HepG2 (cell line): ENCODE results near the gene PRSS1. TPM values are rescaled to one million over a fixed set of nuclear protein-coding genes. Genes with fewer than 3 reads are reported as not detected.

Experiments used
- ATAC-seq: fragments of 200-7000 bp; cut with Tn5 transposase; 3 replicates; pipeline ENCODE4 v1.9.1; 2020; ENCODE audit warnings: mild to moderate bottlenecking, moderate library complexity
- BruUV-seq: library from RNA; stranded (reverse); fragments of 400-500 nt; replicated peaks from 2 replicates; lab custom pipeline; 2021; lab: Mats Ljungman, UMichigan
- CTCF ChIA-PET: fragments of 300-600 bp; formaldehyde crosslinking; extraction: SDS; loops from one replicate; lab custom pipeline; 2021; ENCODE audit warnings: low total read pairs, inconsistent platforms, low intra/inter-chr PET ratio; lab: Yijun Ruan, JAX
- POLR2A ChIA-PET: fragments of 350-600 bp; sonication (Branson Sonifier 250); formaldehyde crosslinking; loops from one replicate; lab custom pipeline; 2020; ENCODE audit warnings: antibody characterized with exemption, inconsistent platforms; lab: Yijun Ruan, JAX
- DNase-seq: peaks from one replicate; pipeline ENCODE4 v3.0.0-alpha.2; 2015; ENCODE audit warnings: low spot score
- FAIRE-seq: peaks from 3 replicates; lab custom pipeline; 2011; peaks lifted over from hg19 to GRCh38; lab: Jason Lieb, UNC
- H2AFZ ChIP-seq: one replicate; pipeline ENCODE4 v1.6.1; 2011; ENCODE audit warnings: low read length, inconsistent platforms
- H3K27ac ChIP-seq: fragments of 300-600 bp; 3 replicates; pipeline ENCODE4 v1.8.0; 2011; ENCODE audit warnings: mixed run types, mild to moderate bottlenecking, mixed read lengths, low read length, inconsistent platforms; ENCODE audit not compliant: insufficient read depth; ENCODE audit errors: extremely low read length
- H3K27me3 ChIP-seq, 2 experiments: fragments of 200-600 bp in 1 of 2; 2 replicates in 1 of 2; 3 replicates in 1 of 2; pipeline versions ENCODE4 v1.6.0 to v1.8.0; 2011; ENCODE audit warnings: low read length in 2 of 2, mild to moderate bottlenecking in 2 of 2, moderate library complexity in 2 of 2, inconsistent platforms in 1 of 2; ENCODE audit not compliant: insufficient read depth in 2 of 2, control insufficient read depth in 1 of 2
- H3K36me3 ChIP-seq, 2 experiments: fragments of 200-600 bp in 1 of 2; replicated peaks in 1 of 2; 2 replicates in 1 of 2; 3 replicates in 1 of 2; pipeline versions ENCODE4 v1.5.1 to v1.8.0; 2011; ENCODE audit warnings: low read length in 2 of 2, inconsistent platforms in 1 of 2; ENCODE audit not compliant: insufficient read depth in 2 of 2, control insufficient read depth in 1 of 2
- H3K4me1 ChIP-seq: 2 replicates; pipeline ENCODE4 v1.5.1; 2012; ENCODE audit warnings: low read length, inconsistent platforms; ENCODE audit not compliant: insufficient read depth
- H3K4me2 ChIP-seq: 2 replicates; pipeline ENCODE4 v1.6.0; 2011; ENCODE audit warnings: low read depth, low read length, inconsistent platforms
- H3K4me3 ChIP-seq, 3 experiments: fragments of 200-600 bp in 1 of 3; sonication (generic), shearing (Covaris generic) in 1 of 3; replicated peaks in 1 of 3; 2 replicates each; pipeline ENCODE4 v1.5.1; 2011 to 2016; ENCODE audit warnings: low read length in 3 of 3, inconsistent platforms in 2 of 3, low read depth in 2 of 3, mild to moderate bottlenecking in 2 of 3, control low read depth in 1 of 3, mixed read lengths in 1 of 3; ENCODE audit not compliant: insufficient read depth in 1 of 3
- H3K79me2 ChIP-seq: one replicate; pipeline ENCODE4 v1.6.1; 2011; ENCODE audit warnings: low read length, inconsistent platforms; ENCODE audit not compliant: insufficient read depth
- H3K9ac ChIP-seq: 2 replicates; pipeline ENCODE4 v1.6.0; 2011; ENCODE audit warnings: mild to moderate bottlenecking, low read depth, low read length, inconsistent platforms; ENCODE audit not compliant: insufficient read depth
- H3K9me3 ChIP-seq: 2 replicates; pipeline ENCODE4 v1.5.1; 2012; ENCODE audit warnings: mild to moderate bottlenecking, low read length
- H4K20me1 ChIP-seq: 2 replicates; pipeline ENCODE4 v1.6.0; 2011; ENCODE audit warnings: inconsistent platforms, mild to moderate bottlenecking, low read length, moderate library complexity; ENCODE audit not compliant: insufficient read depth
- ATRX ChIP-seq: sonication (generic); formaldehyde crosslinking; IDR thresholded peaks from 2 replicates; pipeline ENCODE4 v1.4.0; 2020; ENCODE audit warnings: missing genetic modification reagents, borderline replicate concordance
- MAF1 ChIP-seq: sonication (generic); formaldehyde crosslinking; IDR thresholded peaks from 2 replicates; pipeline ENCODE4 v1.5.0; 2020; ENCODE audit warnings: missing genetic modification reagents, borderline replicate concordance
- MAZ ChIP-seq, 2 experiments: sonication (generic) in 1 of 2; formaldehyde crosslinking in 1 of 2; IDR thresholded peaks; 2 replicates each; pipeline versions ENCODE4 v1.5.0 to v1.6.1; 2012 to 2020; ENCODE audit warnings: low read depth in 2 of 2, mild to moderate bottlenecking in 2 of 2, borderline replicate concordance in 1 of 2, improper control_type of control experiment in 1 of 2, low read length in 1 of 2, missing genetic modification reagents in 1 of 2, moderate library complexity in 1 of 2
- PRPF4 ChIP-seq: fragments of 200-400 bp; formaldehyde crosslinking; IDR thresholded peaks from 2 replicates; pipeline ENCODE4 v1.6.1; 2016; ENCODE audit warnings: low read length, low read depth; ENCODE audit not compliant: poor library complexity, severe bottlenecking
- RXRA ChIP-seq: sonication (generic); formaldehyde crosslinking; IDR thresholded peaks from 2 replicates; pipeline ENCODE4 v1.5.1; 2020; ENCODE audit warnings: missing genetic modification reagents
- SNRNP70 ChIP-seq: fragments of 200-400 bp; formaldehyde crosslinking; IDR thresholded peaks from 2 replicates; pipeline ENCODE4 v1.6.1; 2017; ENCODE audit warnings: mild to moderate bottlenecking, low read depth, low read length, moderate library complexity
- UBTF ChIP-seq: sonication (generic); formaldehyde crosslinking; IDR thresholded peaks from 2 replicates; pipeline ENCODE4 v1.4.0; 2020; ENCODE audit warnings: mild to moderate bottlenecking, missing genetic modification reagents
- ZFP82 ChIP-seq: sonication (generic); formaldehyde crosslinking; IDR thresholded peaks from 2 replicates; pipeline ENCODE4 v1.5.1; 2020; ENCODE audit warnings: mild to moderate bottlenecking, missing genetic modification reagents, borderline replicate concordance
- ZNF619 ChIP-seq: sonication (generic); formaldehyde crosslinking; IDR thresholded peaks from 2 replicates; pipeline ENCODE4 v1.4.0; 2020; ENCODE audit warnings: mild to moderate bottlenecking, missing genetic modification reagents
- ZNF740 ChIP-seq: sonication (generic); formaldehyde crosslinking; IDR thresholded peaks from 2 replicates; pipeline ENCODE4 v1.4.0; 2020; ENCODE audit warnings: missing genetic modification reagents
- WGBS: methylation state at CpG from one replicate; pipeline ENCODE4 v1.1.6; 2017; ENCODE audit warnings: low lambda C conversion rate; 5-methylcytosine and 5-hydroxymethylcytosine counted together
- in situ Hi-C: cut with HindIII; loops from 2 replicates; pipeline ENCODE4 v1.10.0; 2017; ENCODE audit warnings: low pct_unique_long_range_greater_than_20kb; ENCODE audit not compliant: extremely low pct_ligation_motif_present
- intact Hi-C: fragments of 100-400 bp; cut with micrococcal nuclease; formaldehyde crosslinking; loops from one replicate; pipeline ENCODE4 v1.10.0; 2022; ENCODE audit not compliant: unreplicated experiment
- polyA plus RNA-seq, 8 experiments: library from polyadenylated mRNA; depleted of rRNA in 3 of 8; stranded (reverse) in 7 of 8; unstranded in 1 of 8; fragments of >200 nt; fragmentation: Illumina TruSeq in 4 of 8; extraction: Trizol in 4 of 8; gene quantifications; 2 replicates each; pipeline versions ENCODE4 v1.2.1 to v1.2.3, GENCODE V29; 2011 to 2016; ENCODE audit warnings: low read depth in 4 of 8, missing spikeins in 1 of 8, mixed read lengths in 1 of 8; ENCODE audit not compliant: insufficient read depth in 1 of 8
- total RNA-seq, 5 experiments: library from RNA; depleted of rRNA; stranded (reverse); fragments of >200 nt; fragmentation: Illumina TruSeq; extraction: Trizol; gene quantifications; 2 replicates each; pipeline ENCODE4 v1.2.3, GENCODE V29; 2016; ENCODE audit warnings: low read depth in 1 of 5
- TF ChIP-seq, protein P1 (sequence below): sonication (generic); formaldehyde crosslinking; IDR thresholded peaks from 2 replicates; pipeline ENCODE4 v1.5.1; 2020; ENCODE audit warnings: mild to moderate bottlenecking, missing genetic modification reagents, moderate library complexity
- TF ChIP-seq, protein P2 (sequence below): sonication (generic); formaldehyde crosslinking; conservative IDR thresholded peaks from 2 replicates; pipeline ENCODE4 v1.5.0; 2020; ENCODE audit warnings: missing genetic modification reagents

PRSS1 gene
- total and polyA plus RNA-seq, 2 of the 13 experiments (the other 11 are each of a cell fraction or from before 2014, with no cell fraction given): not detected

GRCh38 chr7:142767451-142767850 is 18.2 kb downstream of the PRSS1 start:
- Histone ChIP-seq H3K4me2 (no peak overlapping the region), H2AFZ (no peak overlapping the region), H3K9me3 (no peaks in the 10 kb centered on the region), H4K20me1 (no peaks in the 10 kb centered on the region), H3K27me3 (no peaks in the 10 kb centered on the region), H3K79me2 (no peaks in the 10 kb centered on the region), H3K27ac (no peak overlapping the region), H3K4me3 (no peak overlapping the region), H3K9ac (no peak overlapping the region), H3K36me3 (no peaks in the 10 kb centered on the region), H3K4me1 (no peaks in the 10 kb centered on the region)
- no peak for TF ChIP-seq ZFP82 (CRISPR knock-in tag)
- no peak for TF ChIP-seq UBTF (CRISPR knock-in tag)
- TF ChIP-seq ATRX (CRISPR knock-in tag): no peak
- TF ChIP-seq MAZ (IDR thresholded peaks at IDR 0.05; ENCODE audit: borderline replicate concordance, low read depth, low read length): no peak
- no peak for TF ChIP-seq MAZ (CRISPR knock-in tag; IDR thresholded peaks at IDR 0.05; ENCODE audit: low read depth)
- no peak for FAIRE-seq
- ATAC-seq: no peak
- 8% methylated on average over 2 of the region's 3 CpGs for WGBS
- DNase-seq: no peak
- ChIA-PET CTCF (no interaction called here), POLR2A (no interaction called here)
- no TSS peak for BruUV-seq
- intact Hi-C loops: no loop called here
- in situ Hi-C loops: no loop called here

- ATAC-seq: no peak
- BruUV-seq: no TSS peak
- DNase-seq: no peak
- no peak overlapping the region for H2AFZ ChIP-seq
- H3K9ac ChIP-seq: no peak overlapping the region
- FAIRE-seq: no peak
- H3K79me2 ChIP-seq: no peaks in the 10 kb centered on the region
- POLR2A ChIA-PET: no interaction called here
- H3K4me1 ChIP-seq: no peaks in the 10 kb centered on the region
- no peak overlapping the region for H3K4me2 ChIP-seq
- in situ Hi-C loops (no loop called here), intact Hi-C loops (no loop called here)
- no peaks in the 10 kb centered on the region for H3K9me3 ChIP-seq
- no peak overlapping the region for H3K4me3 ChIP-seq
- CTCF ChIA-PET: no interaction called here
- no peaks in the 10 kb centered on the region for H3K36me3 ChIP-seq
- H3K27ac ChIP-seq: no peak overlapping the region
- H3K27me3 ChIP-seq: no peaks in the 10 kb centered on the region
- H4K20me1 ChIP-seq: no peaks in the 10 kb centered on the region
- WGBS: 0% methylated on average over 1 of the region's 1 CpG
- no peak for TF ChIP-seq RXRA (CRISPR knock-in tag)
- TF ChIP-seq, protein P1, sequence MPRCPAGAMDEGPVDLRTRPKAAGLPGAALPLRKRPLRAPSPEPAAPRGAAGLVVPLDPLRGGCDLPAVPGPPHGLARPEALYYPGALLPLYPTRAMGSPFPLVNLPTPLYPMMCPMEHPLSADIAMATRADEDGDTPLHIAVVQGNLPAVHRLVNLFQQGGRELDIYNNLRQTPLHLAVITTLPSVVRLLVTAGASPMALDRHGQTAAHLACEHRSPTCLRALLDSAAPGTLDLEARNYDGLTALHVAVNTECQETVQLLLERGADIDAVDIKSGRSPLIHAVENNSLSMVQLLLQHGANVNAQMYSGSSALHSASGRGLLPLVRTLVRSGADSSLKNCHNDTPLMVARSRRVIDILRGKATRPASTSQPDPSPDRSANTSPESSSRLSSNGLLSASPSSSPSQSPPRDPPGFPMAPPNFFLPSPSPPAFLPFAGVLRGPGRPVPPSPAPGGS (CRISPR knock-in tag): no peak
- TF ChIP-seq ZNF619 (CRISPR knock-in tag): no peak
- TF ChIP-seq ZNF740: no peak
- no peak for TF ChIP-seq MAF1 (CRISPR knock-in tag)
- no peak for TF ChIP-seq PRPF4
- TF ChIP-seq SNRNP70: no peak
- TF ChIP-seq, protein P2, sequence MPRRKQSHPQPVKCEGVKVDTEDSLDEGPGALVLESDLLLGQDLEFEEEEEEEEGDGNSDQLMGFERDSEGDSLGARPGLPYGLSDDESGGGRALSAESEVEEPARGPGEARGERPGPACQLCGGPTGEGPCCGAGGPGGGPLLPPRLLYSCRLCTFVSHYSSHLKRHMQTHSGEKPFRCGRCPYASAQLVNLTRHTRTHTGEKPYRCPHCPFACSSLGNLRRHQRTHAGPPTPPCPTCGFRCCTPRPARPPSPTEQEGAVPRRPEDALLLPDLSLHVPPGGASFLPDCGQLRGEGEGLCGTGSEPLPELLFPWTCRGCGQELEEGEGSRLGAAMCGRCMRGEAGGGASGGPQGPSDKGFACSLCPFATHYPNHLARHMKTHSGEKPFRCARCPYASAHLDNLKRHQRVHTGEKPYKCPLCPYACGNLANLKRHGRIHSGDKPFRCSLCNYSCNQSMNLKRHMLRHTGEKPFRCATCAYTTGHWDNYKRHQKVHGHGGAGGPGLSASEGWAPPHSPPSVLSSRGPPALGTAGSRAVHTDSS (CRISPR knock-in tag): no peak
These were observed 18.6 kb downstream of the PRSS1 start for GRCh38 chr7:142767861-142768260.
